GM23338 (cell line): Measurements from ENCODE around the gene LANCL1.

Experiments
- CREB1 ChIP-seq: fragments of 250-450 bp; sonication (Bioruptor Pico); IDR thresholded peaks from 2 replicates; pipeline ENCODE4 v1.5.0; 2020; ENCODE audit warnings: low read depth, mild to moderate bottlenecking, moderate library complexity
- EZH2 ChIP-seq: fragments of 200-600 bp; sonication (generic); IDR thresholded peaks from one replicate; pipeline ENCODE4 v1.8.0; 2017; ENCODE audit warnings: antibody characterized with exemption, mild to moderate bottlenecking, low read depth; ENCODE audit not compliant: unreplicated experiment
- EZH2phosphoT487 ChIP-seq: fragments of 200-600 bp; sonication (generic); IDR thresholded peaks from one replicate; pipeline ENCODE4 v1.8.1; 2018; ENCODE audit warnings: antibody characterized with exemption; ENCODE audit not compliant: unreplicated experiment
- POLR2AphosphoS5 ChIP-seq: IDR thresholded peaks from 2 replicates; pipeline ENCODE4 v1.6.1; 2016; ENCODE audit warnings: antibody characterized with exemption, low read depth
- STAT1 ChIP-seq: IDR thresholded peaks from one replicate; pipeline ENCODE4 v1.6.1; 2016; ENCODE audit warnings: antibody characterized with exemption; ENCODE audit not compliant: unreplicated experiment
- ZNF114 ChIP-seq: fragments of 250-450 bp; sonication (Bioruptor Pico); IDR thresholded peaks from 2 replicates; pipeline ENCODE4 v1.5.0; 2020; ENCODE audit warnings: mild to moderate bottlenecking, moderate library complexity
- ZNF331 ChIP-seq: fragments of 250-450 bp; sonication (Bioruptor Pico); IDR thresholded peaks from 2 replicates; pipeline ENCODE4 v1.5.0; 2020; ENCODE audit warnings: low read depth, mild to moderate bottlenecking, moderate library complexity
- TF ChIP-seq, protein P1 (sequence below), 2 experiments: fragments of 200-600 bp in 1 of 2; sonication (generic) in 1 of 2; conservative IDR thresholded peaks; 2 replicates each; pipeline versions ENCODE4 v1.5.1 to v1.6.1; 2016 to 2017; ENCODE audit warnings: antibody characterized with exemption in 2 of 2, low read depth in 2 of 2, mild to moderate bottlenecking in 2 of 2, moderate library complexity in 1 of 2
- TF ChIP-seq, protein P2 (sequence below): IDR thresholded peaks from one replicate; pipeline ENCODE4 v1.6.1; 2018; ENCODE audit warnings: antibody characterized with exemption; ENCODE audit not compliant: unreplicated experiment

GRCh38 chr2:210443527-210443926 lies 33.0 kb downstream of the LANCL1 start:
- TF ChIP-seq ZNF114 (CRISPR knock-in tag), result no peak
- TF ChIP-seq, protein P1, sequence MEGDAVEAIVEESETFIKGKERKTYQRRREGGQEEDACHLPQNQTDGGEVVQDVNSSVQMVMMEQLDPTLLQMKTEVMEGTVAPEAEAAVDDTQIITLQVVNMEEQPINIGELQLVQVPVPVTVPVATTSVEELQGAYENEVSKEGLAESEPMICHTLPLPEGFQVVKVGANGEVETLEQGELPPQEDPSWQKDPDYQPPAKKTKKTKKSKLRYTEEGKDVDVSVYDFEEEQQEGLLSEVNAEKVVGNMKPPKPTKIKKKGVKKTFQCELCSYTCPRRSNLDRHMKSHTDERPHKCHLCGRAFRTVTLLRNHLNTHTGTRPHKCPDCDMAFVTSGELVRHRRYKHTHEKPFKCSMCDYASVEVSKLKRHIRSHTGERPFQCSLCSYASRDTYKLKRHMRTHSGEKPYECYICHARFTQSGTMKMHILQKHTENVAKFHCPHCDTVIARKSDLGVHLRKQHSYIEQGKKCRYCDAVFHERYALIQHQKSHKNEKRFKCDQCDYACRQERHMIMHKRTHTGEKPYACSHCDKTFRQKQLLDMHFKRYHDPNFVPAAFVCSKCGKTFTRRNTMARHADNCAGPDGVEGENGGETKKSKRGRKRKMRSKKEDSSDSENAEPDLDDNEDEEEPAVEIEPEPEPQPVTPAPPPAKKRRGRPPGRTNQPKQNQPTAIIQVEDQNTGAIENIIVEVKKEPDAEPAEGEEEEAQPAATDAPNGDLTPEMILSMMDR (conservative IDR thresholded peaks at IDR 0.05; ENCODE audit: low read depth in 2 of 2), result no peak
- no peak for TF ChIP-seq EZH2
- TF ChIP-seq STAT1, result no peak
- TF ChIP-seq POLR2AphosphoS5, result no peak
- TF ChIP-seq, protein P2, sequence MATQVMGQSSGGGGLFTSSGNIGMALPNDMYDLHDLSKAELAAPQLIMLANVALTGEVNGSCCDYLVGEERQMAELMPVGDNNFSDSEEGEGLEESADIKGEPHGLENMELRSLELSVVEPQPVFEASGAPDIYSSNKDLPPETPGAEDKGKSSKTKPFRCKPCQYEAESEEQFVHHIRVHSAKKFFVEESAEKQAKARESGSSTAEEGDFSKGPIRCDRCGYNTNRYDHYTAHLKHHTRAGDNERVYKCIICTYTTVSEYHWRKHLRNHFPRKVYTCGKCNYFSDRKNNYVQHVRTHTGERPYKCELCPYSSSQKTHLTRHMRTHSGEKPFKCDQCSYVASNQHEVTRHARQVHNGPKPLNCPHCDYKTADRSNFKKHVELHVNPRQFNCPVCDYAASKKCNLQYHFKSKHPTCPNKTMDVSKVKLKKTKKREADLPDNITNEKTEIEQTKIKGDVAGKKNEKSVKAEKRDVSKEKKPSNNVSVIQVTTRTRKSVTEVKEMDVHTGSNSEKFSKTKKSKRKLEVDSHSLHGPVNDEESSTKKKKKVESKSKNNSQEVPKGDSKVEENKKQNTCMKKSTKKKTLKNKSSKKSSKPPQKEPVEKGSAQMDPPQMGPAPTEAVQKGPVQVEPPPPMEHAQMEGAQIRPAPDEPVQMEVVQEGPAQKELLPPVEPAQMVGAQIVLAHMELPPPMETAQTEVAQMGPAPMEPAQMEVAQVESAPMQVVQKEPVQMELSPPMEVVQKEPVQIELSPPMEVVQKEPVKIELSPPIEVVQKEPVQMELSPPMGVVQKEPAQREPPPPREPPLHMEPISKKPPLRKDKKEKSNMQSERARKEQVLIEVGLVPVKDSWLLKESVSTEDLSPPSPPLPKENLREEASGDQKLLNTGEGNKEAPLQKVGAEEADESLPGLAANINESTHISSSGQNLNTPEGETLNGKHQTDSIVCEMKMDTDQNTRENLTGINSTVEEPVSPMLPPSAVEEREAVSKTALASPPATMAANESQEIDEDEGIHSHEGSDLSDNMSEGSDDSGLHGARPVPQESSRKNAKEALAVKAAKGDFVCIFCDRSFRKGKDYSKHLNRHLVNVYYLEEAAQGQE, result no peak
- no peak for TF ChIP-seq CREB1
- no peak for TF ChIP-seq EZH2phosphoT487
- TF ChIP-seq ZNF331 (CRISPR knock-in tag), result no peak
